ENCODE data around the gene RUNDC3A.
"Not testable (repeated sequence)": the region's sequence is repeated elsewhere in the genome, so short reads cannot be mapped to it uniquely, and the experiment has no call there.

RUNDC3A gene

DNA sequence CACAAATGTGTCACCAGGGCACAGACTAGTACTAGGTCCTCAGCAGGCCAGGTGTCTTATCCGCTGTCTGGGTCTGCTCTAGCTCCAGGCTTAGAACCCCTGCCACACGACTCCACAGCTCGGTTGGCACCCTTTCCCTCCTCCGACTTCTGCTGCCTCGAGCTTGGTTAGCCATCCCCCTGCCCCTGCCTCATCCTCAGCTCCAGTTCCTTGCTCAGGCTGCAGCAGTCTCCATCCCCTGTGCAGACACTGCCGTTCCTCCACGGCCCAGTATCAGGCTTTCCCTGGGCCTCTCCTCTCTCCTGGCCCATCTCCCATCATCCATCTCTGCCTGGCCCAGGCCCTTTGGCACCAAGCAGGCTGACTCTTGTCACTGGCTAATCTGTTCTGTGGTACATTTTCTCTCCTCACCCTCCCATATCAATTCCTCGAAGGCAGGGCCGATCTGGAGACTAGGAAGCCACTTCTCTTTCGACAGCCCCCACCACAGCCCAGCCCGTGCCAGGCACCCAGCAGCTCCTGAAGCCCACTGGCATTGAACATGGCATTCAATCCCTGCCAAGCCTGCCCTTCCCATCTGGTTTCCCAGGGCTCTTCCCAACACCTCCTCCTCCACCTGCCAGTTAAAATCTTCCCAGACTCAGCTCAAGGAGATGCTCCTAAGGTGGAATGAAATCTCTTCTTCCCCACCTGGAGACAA, 35.3 kb downstream of the RUNDC3A start:
- no peak for DNase-seq (ENCODE audit: extremely low read depth in 1 of 2, low read depth in 1 of 2)

- peak; percentile 60 to 85 for DNase-seq (ENCODE audit: extremely low read depth in 1 of 2, low read depth in 1 of 2)
These were observed 36.6 kb downstream of the RUNDC3A start, which contains the start of gene GRN for GRCh38 chr17:44344939-44345453. Gene GRN (plus strand): TSS chr17:44345302. CDS start chr17:44349165, 3,863 bp downstream.

DNA sequence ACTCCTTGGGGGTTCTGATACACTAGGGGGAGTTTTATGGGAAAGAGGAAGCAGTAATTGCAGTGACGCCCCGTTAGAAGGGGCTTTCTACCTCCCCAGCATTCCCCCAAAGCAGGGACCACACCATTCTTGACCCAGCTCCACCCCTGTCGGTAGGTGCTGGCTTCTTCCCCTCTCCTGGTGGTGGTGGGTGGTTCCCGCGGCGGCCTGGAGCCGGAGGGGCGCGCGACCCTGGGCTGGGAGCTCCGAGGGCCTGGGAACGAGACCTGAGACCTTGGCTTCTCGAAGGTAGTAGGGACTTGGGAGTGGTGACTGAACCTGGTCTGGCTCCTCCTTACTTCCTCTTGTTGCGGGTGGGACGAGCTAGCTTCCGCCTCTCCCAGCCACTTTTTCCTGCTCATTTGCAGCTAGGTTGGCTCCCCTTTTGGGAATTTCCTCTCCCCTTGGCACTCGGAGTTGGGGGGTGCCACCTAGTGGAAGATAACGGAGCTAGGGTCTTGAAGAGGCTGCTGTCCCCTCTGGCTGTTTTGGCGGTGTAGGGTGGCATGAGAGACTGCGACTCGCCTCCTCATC, 37.1 kb downstream of the RUNDC3A start:
- no peak for DNase-seq (ENCODE audit: extremely low read depth in 1 of 2, low read depth in 1 of 2)

GRCh38 chr17:44346064-44346844, 37.9 kb downstream of the RUNDC3A start:
- no peak for DNase-seq (ENCODE audit: extremely low read depth in 1 of 2, low read depth in 1 of 2)

GRCh38 chr17:44347206-44348055, 39.0 kb downstream of the RUNDC3A start:
- not testable (repeated sequence) for DNase-seq (ENCODE audit: extremely low read depth in 1 of 2, low read depth in 1 of 2)

- no peak for DNase-seq (ENCODE audit: extremely low read depth in 1 of 2, low read depth in 1 of 2)
These were observed 40.0 kb downstream of the RUNDC3A start for GRCh38 chr17:44348234-44348987.

DNA sequence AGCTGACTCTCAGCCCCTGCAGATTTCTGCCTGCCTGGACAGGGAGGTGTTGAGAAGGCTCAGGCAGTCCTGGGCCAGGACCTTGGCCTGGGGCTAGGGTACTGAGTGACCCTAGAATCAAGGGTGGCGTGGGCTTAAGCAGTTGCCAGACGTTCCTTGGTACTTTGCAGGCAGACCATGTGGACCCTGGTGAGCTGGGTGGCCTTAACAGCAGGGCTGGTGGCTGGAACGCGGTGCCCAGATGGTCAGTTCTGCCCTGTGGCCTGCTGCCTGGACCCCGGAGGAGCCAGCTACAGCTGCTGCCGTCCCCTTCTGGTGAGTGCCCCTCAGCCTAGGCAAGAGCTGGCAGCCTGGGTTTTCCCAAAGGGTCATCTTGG, 40.6 kb downstream of the RUNDC3A start:
- no peak for DNase-seq (ENCODE audit: extremely low read depth in 1 of 2, low read depth in 1 of 2)

- DNase-seq (ENCODE audit: extremely low read depth in 1 of 2, low read depth in 1 of 2) = no peak
These were observed 41.2 kb downstream of the RUNDC3A start for GRCh38 chr17:44349553-44350070.

GRCh38 chr17:44350733-44351226, 42.4 kb downstream of the RUNDC3A start:
- peak; percentile 47 to 56 for DNase-seq (ENCODE audit: extremely low read depth in 1 of 2, low read depth in 1 of 2)

DNA sequence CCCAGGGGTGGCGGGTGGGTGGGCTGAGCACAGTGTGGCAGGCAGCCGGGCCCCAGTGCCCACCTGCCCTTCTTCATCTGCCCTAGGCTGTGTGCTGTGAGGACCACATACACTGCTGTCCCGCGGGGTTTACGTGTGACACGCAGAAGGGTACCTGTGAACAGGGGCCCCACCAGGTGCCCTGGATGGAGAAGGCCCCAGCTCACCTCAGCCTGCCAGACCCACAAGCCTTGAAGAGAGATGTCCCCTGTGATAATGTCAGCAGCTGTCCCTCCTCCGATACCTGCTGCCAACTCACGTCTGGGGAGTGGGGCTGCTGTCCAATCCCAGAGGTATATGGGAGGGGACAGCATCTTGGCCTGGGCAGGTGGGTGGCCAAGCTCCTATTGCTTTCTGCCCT, 43.1 kb downstream of the RUNDC3A start:
- no peak for DNase-seq (ENCODE audit: extremely low read depth in 1 of 2, low read depth in 1 of 2)

- DNase-seq (ENCODE audit: extremely low read depth in 1 of 2, low read depth in 1 of 2) = no peak
These were observed 43.8 kb downstream of the RUNDC3A start for GRCh38 chr17:44351961-44352827.

DNA sequence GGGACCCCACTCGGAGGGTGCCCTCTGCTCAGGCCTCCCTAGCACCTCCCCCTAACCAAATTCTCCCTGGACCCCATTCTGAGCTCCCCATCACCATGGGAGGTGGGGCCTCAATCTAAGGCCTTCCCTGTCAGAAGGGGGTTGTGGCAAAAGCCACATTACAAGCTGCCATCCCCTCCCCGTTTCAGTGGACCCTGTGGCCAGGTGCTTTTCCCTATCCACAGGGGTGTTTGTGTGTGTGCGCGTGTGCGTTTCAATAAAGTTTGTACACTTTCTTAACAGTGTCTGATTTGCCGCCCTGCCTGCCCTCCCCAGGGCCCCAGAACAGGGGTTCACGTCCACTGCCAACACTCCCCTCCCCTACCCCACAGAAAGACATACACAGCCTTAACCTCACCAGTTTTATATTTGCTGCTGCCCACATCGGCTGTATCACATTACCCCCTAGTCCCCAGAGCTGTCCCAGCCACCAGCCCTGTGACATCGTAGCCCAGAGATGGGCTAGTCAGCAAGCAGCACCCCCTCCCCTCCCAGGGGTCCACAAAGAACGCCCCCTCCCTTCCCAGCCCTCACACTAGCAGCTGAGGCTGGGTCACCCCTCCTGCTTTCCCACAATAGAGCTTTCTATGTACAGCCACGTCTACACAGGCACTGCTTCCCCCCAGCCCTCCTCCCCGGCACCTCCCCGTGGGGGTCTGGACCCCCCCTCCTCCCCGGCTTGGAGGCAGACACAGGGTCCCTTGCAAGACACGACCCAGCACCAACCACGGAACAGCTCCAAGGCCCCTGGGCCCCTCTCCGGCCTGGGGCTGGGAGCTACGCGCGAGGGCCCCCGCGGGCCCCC, 44.6 kb downstream of the RUNDC3A start:
- no peak for DNase-seq (ENCODE audit: extremely low read depth in 1 of 2, low read depth in 1 of 2)

DNA sequence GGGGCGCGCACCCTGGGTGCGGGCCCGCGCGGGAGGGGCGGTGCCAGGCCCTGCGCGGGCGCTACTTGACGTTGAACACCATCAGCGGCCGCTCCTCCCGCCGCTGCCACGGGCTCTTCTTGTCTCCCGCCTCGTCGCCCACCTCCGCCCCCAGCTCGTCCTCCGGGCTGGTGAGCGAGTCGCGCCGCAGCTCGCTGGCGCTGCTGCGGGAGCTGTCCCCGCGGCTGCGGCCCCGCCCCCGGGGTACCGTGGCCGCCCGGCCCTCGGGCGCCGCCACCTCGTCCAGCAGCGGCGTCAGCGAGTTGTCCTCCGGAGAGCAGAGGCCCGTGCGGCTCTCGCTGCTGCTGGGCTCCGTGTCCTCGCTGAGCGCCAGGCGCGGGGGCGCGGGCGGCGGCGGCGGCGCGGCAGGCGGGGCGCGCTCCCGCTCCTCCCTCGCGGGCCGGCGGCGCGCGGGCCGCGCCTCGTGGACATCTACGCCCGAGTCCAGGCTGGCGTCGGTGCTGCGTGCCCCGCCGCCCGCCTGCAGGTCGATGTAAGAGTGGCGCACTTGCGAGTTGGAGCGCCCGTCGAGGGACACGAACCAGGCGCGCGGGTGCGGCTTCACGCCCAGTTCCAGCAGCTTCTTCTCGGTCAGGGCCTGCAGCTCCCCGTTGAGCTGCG, 45.4 kb downstream of the RUNDC3A start:
- no peak for DNase-seq (ENCODE audit: extremely low read depth in 1 of 2, low read depth in 1 of 2)

DNA sequence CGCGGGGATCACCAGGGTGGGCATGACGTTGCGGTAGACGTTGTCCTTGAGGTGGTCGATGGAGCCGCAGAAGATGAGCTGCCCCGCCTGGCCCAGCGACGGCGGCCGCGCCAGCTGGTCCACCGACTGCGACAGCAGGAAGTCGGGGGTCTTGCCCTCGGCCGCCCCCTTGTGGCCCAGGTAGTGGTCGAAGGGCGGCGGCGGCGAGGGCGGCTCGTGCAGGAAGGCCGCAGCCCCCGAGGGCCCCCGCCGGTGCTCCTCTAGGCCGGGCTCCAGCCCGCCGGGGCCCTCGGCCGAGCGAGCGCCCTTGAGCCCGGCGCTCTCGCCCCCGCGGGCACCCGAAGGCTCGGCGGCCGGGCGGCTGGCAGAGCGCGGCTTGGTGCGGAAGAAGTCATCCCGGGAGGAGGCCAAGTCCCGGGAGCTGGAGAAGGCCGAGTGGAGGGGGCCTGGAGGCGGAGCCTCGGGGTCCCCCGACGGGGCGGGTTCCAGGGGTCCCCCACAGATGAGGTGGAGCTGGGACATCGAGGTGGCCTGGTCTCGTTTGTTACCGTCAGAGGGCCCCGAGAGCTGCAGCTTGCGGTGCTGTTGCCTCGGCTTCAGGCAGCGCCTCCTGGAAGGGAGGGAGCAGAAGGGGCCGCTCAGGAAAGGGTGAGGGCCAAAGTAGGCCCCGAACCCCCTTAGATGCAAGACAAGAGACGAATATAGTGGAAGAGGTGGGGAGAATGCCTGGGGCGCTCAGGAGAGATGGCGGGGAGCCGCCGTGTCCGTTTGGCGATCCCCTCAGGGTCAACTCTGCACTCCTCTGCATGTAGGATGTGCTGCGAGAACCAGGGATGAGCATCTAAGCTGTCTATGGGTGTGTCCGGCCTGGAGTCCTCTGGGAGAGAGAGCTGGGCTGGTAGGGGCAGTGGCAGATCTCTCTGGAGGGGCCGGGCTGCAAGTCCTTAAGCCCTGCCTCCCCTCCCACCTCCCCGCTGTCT, 46.5 kb downstream of the RUNDC3A start:
- DNase-seq (ENCODE audit: extremely low read depth in 1 of 2, low read depth in 1 of 2) = peak in 1 of 2 donors; percentile 44

- no peak for DNase-seq (ENCODE audit: extremely low read depth in 1 of 2, low read depth in 1 of 2)
These were observed 47.3 kb downstream of the RUNDC3A start for GRCh38 chr17:44355642-44356099.

DNA sequence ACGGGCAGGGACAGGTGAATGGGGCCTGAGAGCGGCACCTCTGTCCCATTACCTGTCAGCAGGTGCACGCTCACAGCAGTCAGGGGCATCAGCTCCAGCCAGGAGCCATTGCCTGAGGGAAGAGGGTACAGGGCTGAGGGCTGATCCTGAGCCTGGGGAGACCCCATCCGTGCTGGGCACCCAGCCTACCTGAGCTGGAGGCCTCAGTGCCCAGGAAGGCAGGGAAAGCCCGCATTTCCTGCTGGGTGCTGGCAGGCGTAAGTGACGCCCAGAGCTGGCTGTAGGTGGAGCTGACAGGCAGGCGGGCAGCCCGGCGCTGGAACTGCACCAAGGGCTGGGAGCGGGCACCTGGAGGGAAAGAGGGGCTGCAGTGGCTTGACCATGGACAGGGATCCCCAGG, 47.8 kb downstream of the RUNDC3A start:
- no peak for DNase-seq (ENCODE audit: extremely low read depth in 1 of 2, low read depth in 1 of 2)

Measured in stimulated activated CD8-positive, alpha-beta memory T cell treated with anti-CD3 and anti-CD28 coated beads, Interleukin-7, amount 100 ng/mL, for 48 hours (primary cell).